WI38 (cell line): ENCODE measurements around the gene PODXL.

ENCODE experiments used
- H3K4me3 ChIP-seq: 2 replicates; pipeline ENCODE4 v1.5.1; 2011; ENCODE audit warnings: low read depth, mild to moderate bottlenecking, control low read depth, low read length
- TF ChIP-seq, protein P1 (sequence below): IDR thresholded peaks from 2 replicates; pipeline ENCODE4 v1.5.1; 2012; ENCODE audit warnings: low read depth, mild to moderate bottlenecking, control low read depth, low read length

Gene PODXL

DNA sequence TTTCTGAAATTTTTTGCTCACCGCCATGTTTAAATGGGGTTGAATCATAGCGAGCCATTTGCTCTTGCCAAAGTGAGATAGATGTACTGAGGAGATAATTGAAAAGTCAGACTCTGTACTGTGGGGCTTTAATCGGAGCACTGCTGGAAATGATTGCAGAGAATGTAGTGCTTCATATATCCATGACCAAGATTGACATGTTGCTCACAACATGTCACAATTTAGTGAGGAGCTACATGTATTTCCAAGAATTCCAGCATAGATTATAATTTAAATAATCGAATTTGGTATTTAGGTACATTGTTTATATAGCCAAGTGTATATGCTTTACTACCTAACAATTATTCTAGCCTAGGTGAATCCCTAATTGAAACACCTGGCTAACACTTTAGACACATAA is 66.5 kb downstream of the PODXL start:
- H3K4me3 ChIP-seq: no peak overlapping the region
- TF ChIP-seq, protein P1, sequence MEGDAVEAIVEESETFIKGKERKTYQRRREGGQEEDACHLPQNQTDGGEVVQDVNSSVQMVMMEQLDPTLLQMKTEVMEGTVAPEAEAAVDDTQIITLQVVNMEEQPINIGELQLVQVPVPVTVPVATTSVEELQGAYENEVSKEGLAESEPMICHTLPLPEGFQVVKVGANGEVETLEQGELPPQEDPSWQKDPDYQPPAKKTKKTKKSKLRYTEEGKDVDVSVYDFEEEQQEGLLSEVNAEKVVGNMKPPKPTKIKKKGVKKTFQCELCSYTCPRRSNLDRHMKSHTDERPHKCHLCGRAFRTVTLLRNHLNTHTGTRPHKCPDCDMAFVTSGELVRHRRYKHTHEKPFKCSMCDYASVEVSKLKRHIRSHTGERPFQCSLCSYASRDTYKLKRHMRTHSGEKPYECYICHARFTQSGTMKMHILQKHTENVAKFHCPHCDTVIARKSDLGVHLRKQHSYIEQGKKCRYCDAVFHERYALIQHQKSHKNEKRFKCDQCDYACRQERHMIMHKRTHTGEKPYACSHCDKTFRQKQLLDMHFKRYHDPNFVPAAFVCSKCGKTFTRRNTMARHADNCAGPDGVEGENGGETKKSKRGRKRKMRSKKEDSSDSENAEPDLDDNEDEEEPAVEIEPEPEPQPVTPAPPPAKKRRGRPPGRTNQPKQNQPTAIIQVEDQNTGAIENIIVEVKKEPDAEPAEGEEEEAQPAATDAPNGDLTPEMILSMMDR: no peak

DNA sequence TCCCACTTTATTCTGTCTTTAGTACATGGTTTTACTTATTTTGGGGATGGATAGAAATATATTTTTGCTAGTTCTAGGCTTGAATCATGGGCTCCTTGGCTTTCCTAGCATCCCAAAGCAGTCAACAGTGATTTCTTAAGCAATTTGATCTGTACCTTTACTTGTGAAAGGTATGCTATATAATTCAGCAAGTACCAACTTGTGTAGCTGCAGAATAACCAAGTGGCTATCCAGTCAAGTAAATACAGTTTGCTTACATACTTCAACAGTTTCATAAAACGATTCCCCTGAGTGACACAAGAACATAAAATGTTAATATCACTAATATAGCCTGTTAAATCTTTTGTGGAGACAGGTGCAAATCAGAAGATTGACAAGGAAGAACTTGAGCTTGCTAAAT is 67.2 kb downstream of the PODXL start:
- TF ChIP-seq, protein P1: no peak
- no peak overlapping the region for H3K4me3 ChIP-seq

DNA sequence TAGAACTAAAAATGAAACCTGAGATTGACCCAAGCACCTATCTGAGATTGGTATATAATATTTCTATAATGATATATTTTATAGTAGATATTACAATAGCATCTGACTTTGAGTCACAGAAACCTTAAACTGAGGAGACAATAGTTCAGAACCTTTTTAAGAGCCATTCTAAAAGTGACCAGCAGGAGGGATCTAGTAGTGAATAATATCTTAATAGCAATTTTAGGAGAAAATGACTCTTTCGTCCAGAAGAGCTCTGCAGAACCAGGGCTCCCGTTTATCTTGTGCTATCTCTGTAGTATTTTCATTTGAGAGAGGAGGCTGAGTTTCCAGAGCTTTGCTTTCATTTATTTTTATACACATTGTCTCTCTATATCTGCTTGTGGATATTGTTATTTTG is 68.1 kb downstream of the PODXL start:
- H3K4me3 ChIP-seq: no peak overlapping the region
- TF ChIP-seq, protein P1: no peak

DNA sequence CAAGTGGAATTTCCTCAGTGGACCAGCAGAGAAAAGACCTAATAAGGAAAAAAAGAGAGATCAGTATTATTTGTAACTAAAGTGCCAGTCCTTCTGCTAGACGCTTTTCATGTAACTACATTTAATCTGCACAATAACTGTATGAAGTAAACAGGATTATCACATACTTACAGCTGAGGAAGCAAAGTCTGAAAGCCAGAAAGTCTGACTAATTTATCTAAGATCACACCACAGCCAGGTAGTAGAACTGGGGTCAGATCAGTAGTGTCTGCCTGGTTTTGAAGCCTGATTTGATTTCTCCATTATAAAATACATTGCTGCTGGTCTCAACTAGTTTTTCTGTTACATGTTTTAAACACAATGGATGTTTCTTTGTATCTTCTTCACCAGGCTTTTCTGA is 69.2 kb downstream of the PODXL start:
- no peak overlapping the region for H3K4me3 ChIP-seq
- TF ChIP-seq, protein P1: no peak

DNA sequence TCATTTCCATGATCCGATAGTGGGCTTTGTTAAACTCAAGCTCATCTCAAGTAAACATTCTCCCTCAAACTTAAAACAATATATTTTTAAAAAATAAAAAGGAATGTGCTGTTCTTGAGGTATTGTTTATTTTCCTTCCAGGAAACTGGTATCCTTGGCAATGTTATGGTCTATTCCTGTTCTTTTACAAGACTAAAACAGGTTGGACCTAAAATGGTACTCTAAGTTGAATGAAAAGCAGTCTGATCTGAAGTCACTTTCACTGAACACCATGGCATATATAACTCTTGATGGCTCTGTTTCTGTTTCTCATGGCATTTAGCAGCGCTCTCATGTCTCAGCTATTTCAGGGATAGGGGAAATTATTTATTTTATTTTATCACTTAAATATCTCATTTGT is 70.1 kb downstream of the PODXL start:
- TF ChIP-seq, protein P1: no peak
- no peak overlapping the region for H3K4me3 ChIP-seq

DNA sequence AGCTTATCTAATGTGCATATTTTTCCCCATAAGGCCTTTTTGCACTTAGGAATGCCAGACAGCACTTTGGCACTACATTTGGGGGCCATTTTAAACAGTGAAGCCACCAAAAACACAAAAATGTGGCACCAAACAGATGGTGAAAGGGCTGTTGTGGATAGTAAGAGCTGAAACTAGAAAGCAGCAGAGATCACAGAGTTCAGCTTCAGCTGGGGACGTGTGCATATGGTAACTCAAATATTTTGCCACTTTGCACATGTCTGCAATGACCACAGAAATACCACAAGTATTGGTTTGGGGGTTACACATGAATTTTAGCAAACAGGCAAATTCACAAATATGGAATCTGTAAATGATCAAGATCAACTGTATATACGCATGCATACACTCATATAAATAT is 72.8 kb downstream of the PODXL start:
- TF ChIP-seq, protein P1: no peak
- no peak overlapping the region for H3K4me3 ChIP-seq

DNA sequence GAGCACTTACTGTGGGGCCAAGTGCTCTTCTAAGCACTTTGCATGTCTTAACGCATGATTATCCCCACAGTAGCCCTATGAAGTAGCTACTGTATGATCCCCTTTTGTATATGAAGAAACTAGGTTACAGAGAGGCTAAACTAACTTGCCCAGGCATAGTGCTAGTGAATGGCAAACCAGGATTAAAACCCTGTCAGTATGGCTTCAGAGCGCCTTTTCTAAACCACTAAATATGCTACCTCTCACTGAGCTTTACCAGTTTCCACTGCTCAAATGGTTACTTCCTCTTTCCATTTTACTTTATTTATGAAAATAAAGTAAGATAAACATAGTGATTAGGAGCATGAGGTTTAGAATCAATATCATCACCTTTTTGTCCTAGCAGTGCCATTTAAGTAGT is 73.6 kb downstream of the PODXL start:
- TF ChIP-seq, protein P1: no peak
- H3K4me3 ChIP-seq: no peak overlapping the region
